HCT116 (cell line): ENCODE measurements around the gene FOXO3. TPM values are rescaled to one million over a fixed set of nuclear protein-coding genes. Genes with fewer than 3 reads are reported as not detected.

ENCODE experiments used
- ATAC-seq: fragments of 200-7000 bp; cut with Tn5 transposase; 2 replicates; pipeline ENCODE4 v1.9.1; 2020; ENCODE audit warnings: mild to moderate bottlenecking, moderate library complexity
- BruUV-seq: library from RNA; stranded (reverse); fragments of 400-500 nt; replicated peaks from 2 replicates; lab custom pipeline; 2021; lab: Mats Ljungman, UMichigan
- CTCF ChIA-PET: fragments of 300-600 bp; sonication (Branson Sonifier 250); formaldehyde crosslinking; loops from one replicate; lab custom pipeline; 2021; ENCODE audit warnings: antibody characterized with exemption; lab: Charles Lee
- POLR2A ChIA-PET: fragments of 300-600, 350-600 bp; sonication (Branson Sonifier 250); formaldehyde crosslinking; loops from one replicate; lab custom pipeline; 2021; ENCODE audit warnings: antibody characterized with exemption; lab: Charles Lee
- RAD21 ChIA-PET, 2 experiments: fragments of 300-600 bp; sonication (Branson Sonifier 250); formaldehyde crosslinking; loops; one replicate each; lab custom pipeline; 2023; ENCODE audit warnings: low total read pairs in 2 of 2; ENCODE audit not compliant: uncharacterized antibody in 2 of 2, unreplicated experiment in 2 of 2, low non-redundant PET in 1 of 2; lab: Charles Lee
- DNase-seq: peaks from one replicate; pipeline ENCODE4 v3.0.0-alpha.2; 2010; ENCODE audit warnings: low read depth, low spot score
- H2AFZ ChIP-seq: fragments of 200-600 bp; shearing (Covaris generic), sonication (generic); 2 replicates; pipeline ENCODE4 v1.6.1; 2017; ENCODE audit warnings: low read depth, mixed run types, mixed read lengths, antibody characterized with exemption, low read length; ENCODE audit not compliant: poor library complexity, severe bottlenecking
- H3K27ac ChIP-seq: 2 replicates; pipeline ENCODE4 v1.5.1; 2012; ENCODE audit warnings: low read depth, low read length
- H3K27me3 ChIP-seq: fragments of 200-600 bp; sonication (generic); 2 replicates; pipeline ENCODE4 v1.6.1; 2016; ENCODE audit warnings: mixed run types, low read length, mixed read lengths; ENCODE audit not compliant: insufficient read depth
- H3K36me3 ChIP-seq, 2 experiments: fragments of 200-500 bp in 1 of 2; fragments of 200-600 bp in 1 of 2; sonication (Bioruptor generic) in 1 of 2; sonication (generic) in 1 of 2; 2 replicates each; pipeline versions ENCODE4 v1.5.1 to v1.6.1; 2014 to 2016; ENCODE audit warnings: low read length in 2 of 2, inconsistent platforms in 1 of 2, mixed read lengths in 1 of 2, mixed run types in 1 of 2; ENCODE audit not compliant: insufficient read depth in 2 of 2, control insufficient read depth in 1 of 2
- H3K4me1 ChIP-seq, 2 experiments: fragments of 200-600 bp in 1 of 2; sonication (generic) in 1 of 2; 2 replicates each; pipeline versions ENCODE4 v1.5.1 to v1.6.1; 2012 to 2017; ENCODE audit warnings: low read length in 2 of 2, inconsistent platforms in 1 of 2, mild to moderate bottlenecking in 1 of 2, mixed read lengths in 1 of 2, mixed run types in 1 of 2, moderate library complexity in 1 of 2; ENCODE audit not compliant: insufficient read depth in 2 of 2, control insufficient read depth in 1 of 2
- H3K4me2 ChIP-seq: fragments of 200-600 bp; sonication (generic); 2 replicates; pipeline ENCODE4 v1.6.1; 2017; ENCODE audit warnings: mixed run types, low read length, mixed read lengths
- H3K4me3 ChIP-seq, 2 experiments: fragments of 200-600 bp in 1 of 2; sonication (generic) in 1 of 2; replicated peaks in 1 of 2; 2 replicates each; pipeline ENCODE4 v1.5.1; 2011 to 2016; ENCODE audit warnings: low read length in 2 of 2, control low read depth in 1 of 2, low read depth in 1 of 2, mild to moderate bottlenecking in 1 of 2, mixed read lengths in 1 of 2, mixed run types in 1 of 2
- H3K79me2 ChIP-seq: fragments of 200-600 bp; sonication (generic); 2 replicates; pipeline ENCODE4 v1.6.1; 2017; ENCODE audit warnings: mild to moderate bottlenecking, mixed run types, low read length, moderate library complexity, mixed read lengths; ENCODE audit not compliant: insufficient read depth
- H3K9ac ChIP-seq: fragments of 200-600 bp; sonication (generic); 2 replicates; pipeline ENCODE4 v1.6.1; 2016; ENCODE audit warnings: low read length, mixed read lengths
- H3K9me2 ChIP-seq: fragments of 200-600 bp; sonication (generic), shearing (Covaris generic); 2 replicates; pipeline ENCODE4 v1.6.1; 2017; ENCODE audit warnings: mixed run types, mild to moderate bottlenecking, moderate library complexity; ENCODE audit not compliant: insufficient read depth
- H3K9me3 ChIP-seq, 2 experiments: fragments of 200-500 bp in 1 of 2; fragments of 200-600 bp in 1 of 2; sonication (Bioruptor generic) in 1 of 2; sonication (generic) in 1 of 2; 2 replicates each; pipeline ENCODE4 v1.6.1; 2014 to 2017; ENCODE audit warnings: low read length in 2 of 2, mixed read lengths in 2 of 2, inconsistent platforms in 1 of 2, low read depth in 1 of 2, mild to moderate bottlenecking in 1 of 2, mixed run types in 1 of 2, moderate library complexity in 1 of 2; ENCODE audit not compliant: control insufficient read depth in 1 of 2, insufficient read depth in 1 of 2
- H4K20me1 ChIP-seq: fragments of 200-600 bp; sonication (generic), shearing (Covaris generic); 2 replicates; pipeline ENCODE4 v1.6.1; 2017; ENCODE audit warnings: mixed run types, mild to moderate bottlenecking, moderate library complexity; ENCODE audit not compliant: insufficient read depth
- ELF1 ChIP-seq: IDR thresholded peaks from 2 replicates; pipeline ENCODE4 v1.6.1; 2012; ENCODE audit warnings: low read depth, borderline replicate concordance
- FOSL1 ChIP-seq: IDR thresholded peaks from 2 replicates; pipeline ENCODE4 v1.6.1; 2012; ENCODE audit warnings: low read depth
- RAD21 ChIP-seq: IDR thresholded peaks from 2 replicates; pipeline ENCODE4 v1.6.1; 2012; ENCODE audit warnings: low read depth, mild to moderate bottlenecking
- SP1 ChIP-seq: IDR thresholded peaks from 2 replicates; pipeline ENCODE4 v1.6.1; 2012; ENCODE audit warnings: low read depth
- SRF ChIP-seq: IDR thresholded peaks from 2 replicates; pipeline ENCODE4 v1.6.1; 2012; ENCODE audit warnings: low read depth
- TCF7L2 ChIP-seq: IDR thresholded peaks from 2 replicates; pipeline ENCODE4 v1.7.0; 2011; ENCODE audit warnings: borderline replicate concordance, inconsistent platforms; ENCODE audit not compliant: insufficient read depth, insufficient read length; ENCODE audit errors: extremely low read depth
- ZFX ChIP-seq: fragments of 450-650 bp; IDR thresholded peaks from 2 replicates; pipeline ENCODE4 v1.6.1; 2017
- ZNF274 ChIP-seq: fragments of 200-500 bp; sonication (Bioruptor generic); IDR thresholded peaks from 2 replicates; pipeline ENCODE4 v1.6.1; 2014; ENCODE audit warnings: mild to moderate bottlenecking, low read depth, low read length, inconsistent platforms
- intact Hi-C: fragments of 100-400 bp; cut with micrococcal nuclease; formaldehyde crosslinking; loops from 2 replicates; pipeline ENCODE4 v1.10.0; 2022
- total RNA-seq: library from RNA; stranded (reverse); gene quantifications from one replicate; pipeline ENCODE4 v1.2.1, GENCODE V29; 2021; ENCODE audit not compliant: unreplicated experiment
- TF ChIP-seq, protein P1 (sequence below): IDR thresholded peaks from 2 replicates; pipeline ENCODE4 v1.6.1; 2012; ENCODE audit warnings: low read depth

Gene FOXO3
- total RNA-seq, 1 experiment from 2014 or later, result 40.0 TPM

DNA sequence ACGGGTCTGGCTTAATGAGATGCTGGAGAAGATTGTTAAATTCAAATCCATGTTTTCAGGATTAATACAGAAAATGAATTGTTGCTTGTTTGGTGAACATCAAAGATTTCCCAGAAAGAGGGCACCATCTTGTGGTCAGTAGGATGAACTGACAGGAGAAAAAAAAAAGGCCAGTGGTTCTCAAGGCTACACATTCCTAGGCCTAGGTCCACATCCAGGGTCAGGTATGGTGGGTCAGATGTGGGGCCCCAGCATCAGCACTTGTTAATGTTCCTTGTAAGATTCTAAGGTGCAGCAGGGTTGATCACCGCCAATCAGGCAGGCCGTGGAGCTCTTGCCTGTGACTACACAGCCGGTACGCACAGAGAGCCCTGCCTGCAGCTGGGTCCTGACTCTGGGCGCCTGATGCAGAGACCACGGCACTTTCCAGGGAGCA, 34.0 kb upstream of the FOXO3 start (continued):
- TF ChIP-seq, protein P1, sequence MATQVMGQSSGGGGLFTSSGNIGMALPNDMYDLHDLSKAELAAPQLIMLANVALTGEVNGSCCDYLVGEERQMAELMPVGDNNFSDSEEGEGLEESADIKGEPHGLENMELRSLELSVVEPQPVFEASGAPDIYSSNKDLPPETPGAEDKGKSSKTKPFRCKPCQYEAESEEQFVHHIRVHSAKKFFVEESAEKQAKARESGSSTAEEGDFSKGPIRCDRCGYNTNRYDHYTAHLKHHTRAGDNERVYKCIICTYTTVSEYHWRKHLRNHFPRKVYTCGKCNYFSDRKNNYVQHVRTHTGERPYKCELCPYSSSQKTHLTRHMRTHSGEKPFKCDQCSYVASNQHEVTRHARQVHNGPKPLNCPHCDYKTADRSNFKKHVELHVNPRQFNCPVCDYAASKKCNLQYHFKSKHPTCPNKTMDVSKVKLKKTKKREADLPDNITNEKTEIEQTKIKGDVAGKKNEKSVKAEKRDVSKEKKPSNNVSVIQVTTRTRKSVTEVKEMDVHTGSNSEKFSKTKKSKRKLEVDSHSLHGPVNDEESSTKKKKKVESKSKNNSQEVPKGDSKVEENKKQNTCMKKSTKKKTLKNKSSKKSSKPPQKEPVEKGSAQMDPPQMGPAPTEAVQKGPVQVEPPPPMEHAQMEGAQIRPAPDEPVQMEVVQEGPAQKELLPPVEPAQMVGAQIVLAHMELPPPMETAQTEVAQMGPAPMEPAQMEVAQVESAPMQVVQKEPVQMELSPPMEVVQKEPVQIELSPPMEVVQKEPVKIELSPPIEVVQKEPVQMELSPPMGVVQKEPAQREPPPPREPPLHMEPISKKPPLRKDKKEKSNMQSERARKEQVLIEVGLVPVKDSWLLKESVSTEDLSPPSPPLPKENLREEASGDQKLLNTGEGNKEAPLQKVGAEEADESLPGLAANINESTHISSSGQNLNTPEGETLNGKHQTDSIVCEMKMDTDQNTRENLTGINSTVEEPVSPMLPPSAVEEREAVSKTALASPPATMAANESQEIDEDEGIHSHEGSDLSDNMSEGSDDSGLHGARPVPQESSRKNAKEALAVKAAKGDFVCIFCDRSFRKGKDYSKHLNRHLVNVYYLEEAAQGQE, result no peak
- TF ChIP-seq SRF, result no peak
- no peak for TF ChIP-seq ELF1
- TF ChIP-seq SP1, result no peak
- no peak for TF ChIP-seq ZNF274

DNA sequence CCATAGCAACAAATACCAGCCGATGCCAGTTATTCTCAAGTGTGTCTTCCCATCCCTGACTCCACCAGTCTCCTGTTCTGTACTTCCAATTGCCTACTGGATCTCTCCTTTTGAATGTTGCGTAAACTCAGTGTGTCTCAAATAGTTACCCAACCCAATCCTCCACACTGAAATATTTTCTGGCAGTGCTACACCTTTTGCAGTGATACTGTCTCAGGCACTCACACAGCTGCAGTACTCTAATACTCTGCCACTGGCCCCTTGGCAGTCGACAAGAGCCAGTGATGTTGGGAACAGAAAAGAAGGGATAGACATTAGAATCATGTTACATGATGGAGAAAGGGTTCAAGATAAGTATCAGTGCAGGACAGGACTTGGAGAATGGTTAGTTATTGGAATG, 31.8 kb upstream of the FOXO3 start:
- ChIA-PET POLR2A (no interaction called here), RAD21 (no interaction called here), CTCF (no interaction called here)
- BruUV-seq, result no TSS peak
- TF ChIP-seq SRF (no peak), FOSL1 (no peak), ZFX (no peak), TCF7L2 (no peak), RAD21 (no peak)
- H3K36me3 ChIP-seq, result no peaks in the 10 kb centered on the region
- H2AFZ ChIP-seq, result no peak overlapping the region
- no peaks in the 10 kb centered on the region for H3K79me2 ChIP-seq
- no peak overlapping the region for H3K9ac ChIP-seq
- intact Hi-C loops, result no loop called here
- H3K4me2 ChIP-seq, result no peak overlapping the region
- no peaks in the 10 kb centered on the region for H3K27me3 ChIP-seq
- no peaks in the 10 kb centered on the region for H4K20me1 ChIP-seq
- no peak for ATAC-seq
- H3K9me3 ChIP-seq, result no peaks in the 10 kb centered on the region
- H3K9me2 ChIP-seq, result no peaks in the 10 kb centered on the region
- H3K27ac ChIP-seq, result no peak overlapping the region
- H3K4me3 ChIP-seq, result no peak overlapping the region
- H3K4me1 ChIP-seq, result peaks cover 0 to 6% of the 10 kb centered on the region in 2 experiments; a peak in 1 of 4 replicates
- no peak for DNase-seq
